ENCODE data around the gene NQO2.

Gene NQO2

DNA sequence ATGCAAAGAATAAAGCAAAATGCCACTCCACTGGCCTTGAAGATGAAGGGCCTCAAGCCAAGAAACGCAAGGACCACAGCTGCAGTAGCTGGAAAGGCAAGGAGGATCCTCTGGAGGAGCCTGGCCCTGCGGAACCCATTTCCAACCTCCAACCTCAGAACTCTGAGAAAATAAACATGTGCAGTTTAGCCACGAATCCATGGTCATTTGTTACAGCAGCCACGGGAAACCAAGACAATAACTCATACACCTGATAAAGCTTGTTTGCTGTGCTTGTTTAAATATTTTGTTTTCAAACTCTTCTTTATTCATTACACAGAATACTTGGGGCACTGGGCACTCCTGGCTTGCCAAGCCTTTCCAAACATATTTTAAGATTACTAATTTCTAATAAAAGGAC, 38.8 kb upstream of the NQO2 start:
- TF ChIP-seq FOXP2 (optimal IDR thresholded peaks at IDR 0.05; ENCODE audit: borderline replicate concordance, extremely low read depth, extremely low read length, insufficient read depth): no peak
- TF ChIP-seq TAF1 (IDR thresholded peaks at IDR 0.05; ENCODE audit: borderline replicate concordance, insufficient read depth, low read length): no peak
- no peak for TF ChIP-seq SIN3A (IDR thresholded peaks at IDR 0.05; ENCODE audit: borderline replicate concordance, insufficient read depth, low read length)
- TF ChIP-seq POLR2AphosphoS5 (IDR thresholded peaks at IDR 0.05; ENCODE audit: low read depth, low read length): no peak
- TF ChIP-seq, protein P1, sequence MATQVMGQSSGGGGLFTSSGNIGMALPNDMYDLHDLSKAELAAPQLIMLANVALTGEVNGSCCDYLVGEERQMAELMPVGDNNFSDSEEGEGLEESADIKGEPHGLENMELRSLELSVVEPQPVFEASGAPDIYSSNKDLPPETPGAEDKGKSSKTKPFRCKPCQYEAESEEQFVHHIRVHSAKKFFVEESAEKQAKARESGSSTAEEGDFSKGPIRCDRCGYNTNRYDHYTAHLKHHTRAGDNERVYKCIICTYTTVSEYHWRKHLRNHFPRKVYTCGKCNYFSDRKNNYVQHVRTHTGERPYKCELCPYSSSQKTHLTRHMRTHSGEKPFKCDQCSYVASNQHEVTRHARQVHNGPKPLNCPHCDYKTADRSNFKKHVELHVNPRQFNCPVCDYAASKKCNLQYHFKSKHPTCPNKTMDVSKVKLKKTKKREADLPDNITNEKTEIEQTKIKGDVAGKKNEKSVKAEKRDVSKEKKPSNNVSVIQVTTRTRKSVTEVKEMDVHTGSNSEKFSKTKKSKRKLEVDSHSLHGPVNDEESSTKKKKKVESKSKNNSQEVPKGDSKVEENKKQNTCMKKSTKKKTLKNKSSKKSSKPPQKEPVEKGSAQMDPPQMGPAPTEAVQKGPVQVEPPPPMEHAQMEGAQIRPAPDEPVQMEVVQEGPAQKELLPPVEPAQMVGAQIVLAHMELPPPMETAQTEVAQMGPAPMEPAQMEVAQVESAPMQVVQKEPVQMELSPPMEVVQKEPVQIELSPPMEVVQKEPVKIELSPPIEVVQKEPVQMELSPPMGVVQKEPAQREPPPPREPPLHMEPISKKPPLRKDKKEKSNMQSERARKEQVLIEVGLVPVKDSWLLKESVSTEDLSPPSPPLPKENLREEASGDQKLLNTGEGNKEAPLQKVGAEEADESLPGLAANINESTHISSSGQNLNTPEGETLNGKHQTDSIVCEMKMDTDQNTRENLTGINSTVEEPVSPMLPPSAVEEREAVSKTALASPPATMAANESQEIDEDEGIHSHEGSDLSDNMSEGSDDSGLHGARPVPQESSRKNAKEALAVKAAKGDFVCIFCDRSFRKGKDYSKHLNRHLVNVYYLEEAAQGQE (IDR thresholded peaks at IDR 0.05; ENCODE audit: insufficient read depth in 1 of 2, low read depth in 2 of 2, low read length in 2 of 2): no peak

DNA sequence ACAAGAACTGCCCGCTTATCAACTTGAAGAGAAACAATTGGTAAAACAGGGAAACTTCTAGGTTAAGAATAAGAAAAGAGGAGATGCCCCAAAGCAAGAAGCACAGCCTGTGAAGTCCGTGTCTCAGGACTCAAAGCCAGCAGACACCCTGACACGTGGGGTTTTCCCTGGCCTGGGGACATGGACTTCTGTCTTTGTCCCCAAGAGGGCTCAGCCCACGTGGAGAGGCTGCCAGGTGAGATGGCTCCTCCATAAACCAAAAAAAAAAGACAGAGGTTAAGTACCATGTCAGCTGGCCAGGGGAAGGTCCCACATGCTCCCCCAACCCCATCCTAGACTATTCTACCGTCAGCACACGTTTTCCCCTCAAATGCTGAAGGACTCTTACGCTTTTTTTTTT, 38.2 kb upstream of the NQO2 start:
- TF ChIP-seq, protein P1 (IDR thresholded peaks at IDR 0.05; ENCODE audit: insufficient read depth in 1 of 2, low read depth in 2 of 2, low read length in 2 of 2): no peak
- TF ChIP-seq FOXP2 (optimal IDR thresholded peaks at IDR 0.05; ENCODE audit: borderline replicate concordance, extremely low read depth, extremely low read length, insufficient read depth) (no peak), TAF1 (IDR thresholded peaks at IDR 0.05; ENCODE audit: borderline replicate concordance, insufficient read depth, low read length) (no peak), POLR2AphosphoS5 (IDR thresholded peaks at IDR 0.05; ENCODE audit: low read depth, low read length) (no peak), SIN3A (IDR thresholded peaks at IDR 0.05; ENCODE audit: borderline replicate concordance, insufficient read depth, low read length) (no peak)

DNA sequence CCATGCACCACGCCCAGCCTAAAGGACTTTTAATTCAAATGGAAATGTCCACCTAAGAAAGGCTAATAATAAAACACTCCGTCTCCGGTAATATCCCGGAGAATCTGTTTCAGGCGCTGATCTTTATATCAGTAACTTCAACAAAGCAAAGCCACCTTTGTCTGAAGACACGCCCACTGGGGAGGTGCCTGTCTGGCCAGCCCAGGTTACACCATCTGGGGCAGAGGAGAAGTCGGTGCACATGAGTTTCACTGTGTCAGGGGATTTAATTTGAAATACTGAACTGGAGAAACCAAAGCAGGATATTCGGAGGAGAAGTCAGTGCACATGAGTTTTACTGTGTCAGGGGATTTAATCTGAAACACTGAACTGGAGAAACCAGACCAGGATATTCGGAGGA, 37.7 kb upstream of the NQO2 start:
- TF ChIP-seq FOXP2 (optimal IDR thresholded peaks at IDR 0.05; ENCODE audit: borderline replicate concordance, extremely low read depth, extremely low read length, insufficient read depth) (no peak), TAF1 (IDR thresholded peaks at IDR 0.05; ENCODE audit: borderline replicate concordance, insufficient read depth, low read length) (no peak), SIN3A (IDR thresholded peaks at IDR 0.05; ENCODE audit: borderline replicate concordance, insufficient read depth, low read length) (no peak), POLR2AphosphoS5 (IDR thresholded peaks at IDR 0.05; ENCODE audit: low read depth, low read length) (no peak)
- TF ChIP-seq, protein P1 (IDR thresholded peaks at IDR 0.05; ENCODE audit: insufficient read depth in 1 of 2, low read depth in 2 of 2, low read length in 2 of 2): no peak

DNA sequence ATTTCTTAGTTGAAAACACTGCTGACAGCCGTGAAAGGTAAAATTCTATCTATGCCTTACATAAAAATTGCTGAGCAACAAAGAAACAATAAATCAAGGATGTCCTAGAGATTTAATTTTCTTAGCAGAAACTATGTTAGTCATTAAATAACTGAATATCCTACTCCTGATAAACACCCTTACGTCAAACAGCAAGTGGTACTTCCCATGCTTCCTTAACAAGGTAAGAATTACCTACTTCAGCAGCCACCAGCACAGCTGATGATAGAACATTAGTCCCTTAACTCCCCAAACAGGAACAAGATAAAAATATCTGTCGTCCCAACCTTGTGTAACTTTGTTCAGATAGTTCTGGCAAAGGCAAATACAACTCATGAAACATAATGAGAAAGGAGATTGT, 37.1 kb upstream of the NQO2 start:
- no peak for TF ChIP-seq POLR2AphosphoS5 (IDR thresholded peaks at IDR 0.05; ENCODE audit: low read depth, low read length)
- TF ChIP-seq FOXP2 (optimal IDR thresholded peaks at IDR 0.05; ENCODE audit: borderline replicate concordance, extremely low read depth, extremely low read length, insufficient read depth): no peak
- TF ChIP-seq TAF1 (IDR thresholded peaks at IDR 0.05; ENCODE audit: borderline replicate concordance, insufficient read depth, low read length): no peak
- TF ChIP-seq, protein P1 (IDR thresholded peaks at IDR 0.05; ENCODE audit: insufficient read depth in 1 of 2, low read depth in 2 of 2, low read length in 2 of 2): no peak
- TF ChIP-seq SIN3A (IDR thresholded peaks at IDR 0.05; ENCODE audit: borderline replicate concordance, insufficient read depth, low read length): no peak

DNA sequence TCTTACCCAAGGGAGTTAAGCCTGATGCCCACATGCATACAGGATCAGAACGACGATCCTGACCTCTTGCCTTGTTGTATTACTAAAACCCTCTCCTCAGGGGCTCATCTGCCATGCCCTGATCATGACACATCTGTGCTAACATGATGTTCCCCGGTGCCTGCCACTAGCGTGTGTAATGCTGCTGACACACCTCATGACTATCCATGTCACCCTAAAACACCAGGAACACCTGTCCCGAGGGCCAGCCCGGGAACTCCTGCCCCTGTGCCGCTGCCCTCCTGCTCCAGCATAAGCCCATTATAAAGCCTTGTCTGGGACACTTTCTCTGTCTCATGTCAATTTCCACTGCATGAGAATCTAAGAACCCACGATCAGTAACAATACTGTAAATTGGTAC, 35.9 kb upstream of the NQO2 start:
- no peak for TF ChIP-seq TAF1 (IDR thresholded peaks at IDR 0.05; ENCODE audit: borderline replicate concordance, insufficient read depth, low read length)
- TF ChIP-seq SIN3A (IDR thresholded peaks at IDR 0.05; ENCODE audit: borderline replicate concordance, insufficient read depth, low read length): no peak
- no peak for TF ChIP-seq POLR2AphosphoS5 (IDR thresholded peaks at IDR 0.05; ENCODE audit: low read depth, low read length)
- TF ChIP-seq, protein P1 (IDR thresholded peaks at IDR 0.05; ENCODE audit: insufficient read depth in 1 of 2, low read depth in 2 of 2, low read length in 2 of 2): no peak
- TF ChIP-seq FOXP2 (optimal IDR thresholded peaks at IDR 0.05; ENCODE audit: borderline replicate concordance, extremely low read depth, extremely low read length, insufficient read depth): no peak

Data from PFSK-1 (cell line).